Body of pancreas (tissue), 4 donors: ENCODE data around the gene THOP1.

ENCODE experiments used
- CTCF ChIP-seq, 7 experiments: fragments of 450-650 bp in 4 of 7; fragments of 200-600 bp in 3 of 7; sonication (generic) in 3 of 7; IDR thresholded peaks; one replicate each; pipeline ENCODE4 v1.5.1; 2016 to 2019; ENCODE audit warnings: antibody characterized with exemption in 7 of 7
- POLR2A ChIP-seq, 3 donors: fragments of 450-650 bp; IDR thresholded peaks; one replicate each; pipeline ENCODE4 v1.6.1; 2016; ENCODE audit warnings: antibody characterized with exemption in 3 of 3, mild to moderate bottlenecking in 2 of 3

GRCh38 chr19:2805991-2806649 is 20.8 kb downstream of the THOP1 start:
- TF ChIP-seq CTCF (IDR thresholded peaks at IDR 0.05) (no peak), POLR2A (IDR thresholded peaks at IDR 0.05) (no peak)
